Heart left ventricle (tissue), 13 donors: ENCODE results near the gene TMEM247.

Experiments used
- POLR2A ChIP-seq, 2 donors: fragments of 450-650 bp; IDR thresholded peaks; one replicate each; pipeline ENCODE4 v1.6.1; 2017; ENCODE audit warnings: antibody characterized with exemption in 2 of 2, mild to moderate bottlenecking in 2 of 2, moderate library complexity in 2 of 2
- TF ChIP-seq, protein P1 (sequence below), 12 donors: fragments of 200-600 bp; sonication (generic) in 4 of 12; IDR thresholded peaks; one replicate each; pipeline versions ENCODE4 v1.5.0 to v1.8.0; 2018 to 2022; ENCODE audit warnings: antibody characterized with exemption in 12 of 12, mild to moderate bottlenecking in 5 of 12
- donor health status: ischemic (EF 13 %, LVEDD 7.1; RV severe dilation, severe dysfunction).
- donor health status: DM: no; HTN: yes; CAD: no.
- donor health status: DM: no; HTN: no; CAD: no.
- donor health status: ischemic (EF 25% LVEDD 6.9; RV normal size, moderate dysfunction).
- donor health status: ischemic (EF 25% LVEDD 5.7; RV mildly dilated, moderate dysfunction).
- donor health status: ischemic (EF 35%, LVEDD 5.7; RV mildly dilated, moderate dysfunction).
- donor health status: nonischemic (EF 11% LVEDD 7.7; RV severe dilation, severe dysfunction).
- donor health status: DM: yes; HTN: yes; CAD: no.
- donor health status: PGD.
- donor health status: ischemic (EF 29% LVEDD 5.4; RV normal size, mild dysfunction).
- donor health status: nonischemic (EF 23%, LVEDD 6.1; RV moderate dilation, normal function).

DNA sequence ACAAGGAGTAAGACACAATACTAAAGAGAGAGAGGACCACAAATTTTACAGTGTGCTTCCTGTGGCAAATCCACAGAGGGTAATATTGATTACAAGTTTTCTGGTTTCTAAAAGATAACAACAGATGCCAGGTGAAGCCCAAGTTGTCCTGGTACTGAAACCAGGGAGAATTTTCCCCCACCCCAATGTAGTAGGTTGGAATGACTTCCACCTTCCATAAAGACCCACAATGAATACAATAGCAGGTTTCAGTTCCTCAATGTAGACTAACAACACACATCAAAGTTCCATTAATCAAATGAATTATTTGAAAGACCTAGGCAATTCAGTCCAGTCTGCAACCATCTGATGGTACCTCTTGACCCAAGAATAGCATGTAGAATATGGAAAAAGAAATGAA is 44.0 kb upstream of the TMEM247 start:
- TF ChIP-seq, protein P1, sequence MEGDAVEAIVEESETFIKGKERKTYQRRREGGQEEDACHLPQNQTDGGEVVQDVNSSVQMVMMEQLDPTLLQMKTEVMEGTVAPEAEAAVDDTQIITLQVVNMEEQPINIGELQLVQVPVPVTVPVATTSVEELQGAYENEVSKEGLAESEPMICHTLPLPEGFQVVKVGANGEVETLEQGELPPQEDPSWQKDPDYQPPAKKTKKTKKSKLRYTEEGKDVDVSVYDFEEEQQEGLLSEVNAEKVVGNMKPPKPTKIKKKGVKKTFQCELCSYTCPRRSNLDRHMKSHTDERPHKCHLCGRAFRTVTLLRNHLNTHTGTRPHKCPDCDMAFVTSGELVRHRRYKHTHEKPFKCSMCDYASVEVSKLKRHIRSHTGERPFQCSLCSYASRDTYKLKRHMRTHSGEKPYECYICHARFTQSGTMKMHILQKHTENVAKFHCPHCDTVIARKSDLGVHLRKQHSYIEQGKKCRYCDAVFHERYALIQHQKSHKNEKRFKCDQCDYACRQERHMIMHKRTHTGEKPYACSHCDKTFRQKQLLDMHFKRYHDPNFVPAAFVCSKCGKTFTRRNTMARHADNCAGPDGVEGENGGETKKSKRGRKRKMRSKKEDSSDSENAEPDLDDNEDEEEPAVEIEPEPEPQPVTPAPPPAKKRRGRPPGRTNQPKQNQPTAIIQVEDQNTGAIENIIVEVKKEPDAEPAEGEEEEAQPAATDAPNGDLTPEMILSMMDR (IDR thresholded peaks at IDR 0.05), result no peak
- no peak for TF ChIP-seq POLR2A (IDR thresholded peaks at IDR 0.05)
